NCI-H526 (cell line): ENCODE data around the gene ZNF554.
"Not testable (repeated sequence)": the region's sequence is repeated elsewhere in the genome, so short reads cannot be mapped to it uniquely, and the experiment has no call there.

Source experiments
- DNase-seq, 2 experiments: peaks; one replicate each; lab custom pipeline; 2025; lab: John Stamatoyannopoulos, UW

Gene ZNF554

DNA sequence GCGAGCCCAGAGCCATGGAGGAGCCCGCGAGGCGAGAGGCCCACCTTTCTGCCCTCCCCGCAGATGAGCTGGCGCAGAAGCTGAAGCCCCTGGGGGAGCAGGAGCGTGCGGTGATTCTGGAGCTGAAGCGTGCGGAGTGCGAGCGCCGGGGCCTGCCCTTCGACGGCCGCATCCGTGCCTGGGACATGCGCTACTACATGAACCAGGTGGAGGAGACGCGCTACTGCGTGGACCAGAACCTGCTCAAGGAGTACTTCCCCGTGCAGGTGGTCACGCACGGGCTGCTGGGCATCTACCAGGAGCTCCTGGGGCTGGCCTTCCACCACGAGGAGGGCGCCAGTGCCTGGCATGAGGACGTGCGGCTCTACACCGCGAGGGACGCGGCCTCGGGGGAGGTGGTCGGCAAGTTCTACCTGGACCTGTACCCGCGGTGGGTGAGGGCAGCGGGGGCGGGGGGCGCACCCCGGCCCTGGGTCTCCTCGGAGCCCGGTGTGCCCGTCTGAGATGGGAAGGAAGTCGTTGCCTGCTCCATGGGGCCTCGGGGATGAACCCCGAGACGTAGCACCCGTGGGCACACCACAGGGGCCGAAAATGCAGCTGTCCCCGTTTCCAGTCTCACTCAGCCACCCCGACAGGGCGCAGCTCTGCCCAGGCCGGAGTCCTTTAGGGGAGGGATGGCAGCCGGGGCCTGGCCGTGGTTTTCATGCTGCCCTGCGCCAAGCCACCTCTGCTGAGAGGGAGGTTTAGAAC lies 12.1 kb upstream of the ZNF554 start:
- DNase-seq, result no peak

DNA sequence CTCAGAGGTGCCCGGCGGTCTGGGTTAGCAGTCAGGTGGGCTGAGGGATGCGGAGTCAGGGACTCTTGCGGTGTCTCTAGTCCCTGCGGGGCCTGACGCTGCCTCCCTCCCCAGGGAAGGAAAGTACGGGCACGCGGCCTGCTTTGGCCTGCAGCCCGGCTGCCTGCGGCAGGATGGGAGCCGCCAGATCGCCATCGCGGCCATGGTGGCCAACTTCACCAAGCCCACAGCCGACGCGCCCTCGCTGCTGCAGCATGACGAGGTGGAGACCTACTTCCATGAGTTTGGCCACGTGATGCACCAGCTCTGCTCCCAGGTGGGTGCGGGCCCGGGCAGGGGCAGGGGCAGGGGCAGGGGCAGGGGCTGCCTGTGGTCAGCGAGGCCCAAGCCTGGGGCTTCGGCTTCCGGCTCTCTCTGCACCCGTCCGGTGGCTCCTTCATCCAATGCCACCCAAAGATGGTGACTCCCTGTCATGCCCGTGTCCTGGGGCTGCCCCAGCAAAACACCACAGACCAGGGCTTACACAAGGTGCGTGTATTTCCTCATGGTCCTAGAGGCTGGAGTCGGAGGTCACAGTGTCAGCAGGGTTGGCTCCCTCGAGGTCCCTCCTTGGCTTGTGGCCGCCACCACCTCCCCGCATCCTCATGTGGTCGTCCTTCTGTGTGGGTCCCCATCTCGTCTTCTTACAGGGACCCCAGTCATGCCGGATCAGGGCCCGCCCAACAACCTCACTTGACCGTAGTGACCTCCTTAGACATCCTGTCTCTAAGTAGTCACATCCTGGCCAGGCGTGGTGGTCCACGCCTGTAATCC lies 11.3 kb upstream of the ZNF554 start:
- no peak for DNase-seq

DNA sequence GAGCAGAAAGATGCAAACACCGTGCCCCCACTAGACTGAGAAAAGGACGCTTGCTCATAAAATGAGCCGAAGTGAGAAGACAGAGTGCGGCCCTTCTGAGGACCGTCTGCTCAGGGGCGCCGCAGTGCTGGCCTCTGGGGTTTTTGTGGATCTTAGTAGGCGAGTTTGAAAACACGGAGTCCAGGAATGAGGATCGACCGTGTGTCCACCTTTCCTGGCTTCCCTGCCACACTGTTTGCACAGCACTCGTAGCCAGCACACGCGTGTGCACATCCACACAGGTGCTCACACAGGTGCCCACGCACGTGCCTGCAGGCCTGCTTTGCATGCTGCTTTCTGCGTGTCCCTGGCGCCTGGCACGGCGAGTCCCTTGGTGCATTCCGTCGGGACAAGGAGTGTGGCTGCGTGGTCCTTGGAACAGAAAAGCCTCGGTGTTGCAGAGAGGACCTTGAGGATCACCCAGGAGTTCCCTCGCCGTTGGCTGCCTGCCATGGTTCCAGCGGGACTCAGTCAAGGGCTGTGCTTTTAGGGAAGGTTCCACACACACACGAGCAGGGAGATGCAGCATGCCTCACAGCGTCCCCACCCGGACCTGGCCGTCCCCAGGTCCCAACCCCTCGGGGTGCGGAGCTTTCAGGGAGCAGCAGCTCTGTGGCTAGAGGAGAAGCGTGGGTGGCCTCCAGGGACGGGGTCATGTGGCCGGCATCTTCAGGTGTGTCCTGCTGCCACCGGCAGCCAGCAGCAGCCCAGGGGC lies 10.1 kb upstream of the ZNF554 start:
- no peak for DNase-seq

DNA sequence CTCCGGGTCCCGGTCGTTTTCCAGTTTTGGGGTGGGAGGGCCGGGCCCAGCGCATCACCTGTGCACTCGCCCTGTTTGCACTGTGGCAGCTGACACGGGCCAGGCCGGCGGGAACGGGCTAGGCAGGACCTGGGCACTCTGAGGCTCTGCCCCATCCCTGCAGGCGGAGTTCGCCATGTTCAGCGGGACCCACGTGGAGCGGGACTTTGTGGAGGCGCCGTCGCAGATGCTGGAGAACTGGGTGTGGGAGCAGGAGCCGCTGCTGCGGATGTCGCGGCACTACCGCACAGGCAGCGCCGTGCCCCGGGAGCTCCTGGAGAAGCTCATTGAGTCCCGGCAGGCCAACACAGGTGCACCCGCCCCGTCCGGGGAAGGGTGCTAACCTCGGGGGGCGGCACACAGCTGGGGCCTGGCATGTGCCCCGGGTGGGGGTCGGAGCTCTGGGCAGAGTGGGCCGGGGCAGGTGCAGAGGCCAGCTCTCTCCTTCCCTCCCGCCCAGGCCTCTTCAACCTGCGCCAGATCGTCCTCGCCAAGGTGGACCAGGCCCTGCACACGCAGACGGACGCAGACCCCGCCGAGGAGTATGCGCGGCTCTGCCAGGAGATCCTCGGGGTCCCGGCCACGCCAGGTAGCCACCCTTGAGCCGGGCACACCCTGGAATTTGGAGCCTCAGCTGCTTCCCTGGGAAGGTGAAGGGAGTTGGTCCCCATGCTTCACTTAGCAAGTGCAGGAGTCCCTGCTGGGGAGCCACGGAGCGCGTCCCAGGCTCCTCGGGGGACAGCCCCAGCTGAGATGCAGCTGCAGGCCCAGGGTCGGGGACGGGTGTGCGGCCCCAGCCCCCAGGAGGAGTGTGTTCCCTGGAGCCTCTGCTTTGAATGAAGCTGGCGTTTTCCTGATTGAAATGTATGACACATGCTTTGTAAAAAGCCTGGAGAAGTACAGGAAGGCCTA lies 9.3 kb upstream of the ZNF554 start:
- DNase-seq, result no peak

DNA sequence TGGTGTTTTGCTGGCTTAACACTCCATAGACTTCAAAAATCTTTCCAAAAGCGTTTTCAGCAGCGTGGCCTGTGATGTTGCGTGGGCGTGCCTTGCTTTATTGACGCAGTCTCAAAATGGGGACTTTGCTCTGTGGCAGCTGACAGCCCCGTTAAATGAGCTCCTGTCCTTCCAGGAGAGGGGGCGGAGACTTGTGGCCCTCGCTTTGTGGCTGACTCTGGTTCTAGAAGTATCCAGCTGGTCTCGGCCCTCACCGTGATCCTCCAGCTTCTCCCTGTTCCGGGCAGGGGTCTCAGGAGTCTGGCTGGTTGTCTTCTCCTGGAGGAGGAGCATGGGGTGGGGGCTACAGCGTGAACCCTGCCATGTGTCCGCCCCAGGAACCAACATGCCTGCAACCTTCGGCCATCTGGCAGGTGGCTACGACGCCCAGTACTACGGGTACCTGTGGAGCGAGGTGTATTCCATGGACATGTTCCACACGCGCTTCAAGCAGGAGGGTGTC lies 8.4 kb upstream of the ZNF554 start:
- DNase-seq, result no peak

DNA sequence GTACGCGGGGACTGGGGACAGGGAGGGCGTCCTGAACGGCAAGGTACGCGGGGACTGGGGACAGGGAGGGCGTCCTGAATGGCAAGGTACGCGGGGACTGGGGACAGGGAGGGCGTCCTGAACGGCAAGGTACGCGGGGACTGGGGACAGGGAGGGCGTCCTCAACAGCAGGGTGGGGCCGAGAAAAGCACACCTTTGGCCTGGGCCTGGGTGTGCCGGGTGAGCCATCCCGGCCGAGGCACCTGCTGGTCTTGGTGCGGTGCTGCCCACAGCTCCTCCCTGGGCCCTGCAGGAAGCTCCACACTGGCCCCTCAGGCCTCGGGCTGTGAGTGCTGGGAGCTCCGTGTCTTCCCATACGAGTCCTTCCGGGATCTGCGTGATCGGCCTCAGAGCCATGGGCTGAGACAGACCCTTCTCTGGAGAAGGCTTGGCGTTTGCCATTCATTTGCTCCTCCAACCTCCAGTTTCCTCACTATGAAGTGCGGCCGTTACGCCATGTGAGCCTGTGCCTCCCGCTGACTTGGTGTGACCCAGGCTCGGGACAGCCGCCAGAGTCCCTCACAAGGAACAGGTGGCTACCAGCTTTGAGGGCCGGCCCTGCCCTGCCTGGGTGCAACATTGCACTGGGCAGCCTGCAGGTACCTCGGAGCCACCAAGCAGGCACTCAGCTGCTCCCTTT lies 7.8 kb upstream of the ZNF554 start:
- no peak for DNase-seq

DNA sequence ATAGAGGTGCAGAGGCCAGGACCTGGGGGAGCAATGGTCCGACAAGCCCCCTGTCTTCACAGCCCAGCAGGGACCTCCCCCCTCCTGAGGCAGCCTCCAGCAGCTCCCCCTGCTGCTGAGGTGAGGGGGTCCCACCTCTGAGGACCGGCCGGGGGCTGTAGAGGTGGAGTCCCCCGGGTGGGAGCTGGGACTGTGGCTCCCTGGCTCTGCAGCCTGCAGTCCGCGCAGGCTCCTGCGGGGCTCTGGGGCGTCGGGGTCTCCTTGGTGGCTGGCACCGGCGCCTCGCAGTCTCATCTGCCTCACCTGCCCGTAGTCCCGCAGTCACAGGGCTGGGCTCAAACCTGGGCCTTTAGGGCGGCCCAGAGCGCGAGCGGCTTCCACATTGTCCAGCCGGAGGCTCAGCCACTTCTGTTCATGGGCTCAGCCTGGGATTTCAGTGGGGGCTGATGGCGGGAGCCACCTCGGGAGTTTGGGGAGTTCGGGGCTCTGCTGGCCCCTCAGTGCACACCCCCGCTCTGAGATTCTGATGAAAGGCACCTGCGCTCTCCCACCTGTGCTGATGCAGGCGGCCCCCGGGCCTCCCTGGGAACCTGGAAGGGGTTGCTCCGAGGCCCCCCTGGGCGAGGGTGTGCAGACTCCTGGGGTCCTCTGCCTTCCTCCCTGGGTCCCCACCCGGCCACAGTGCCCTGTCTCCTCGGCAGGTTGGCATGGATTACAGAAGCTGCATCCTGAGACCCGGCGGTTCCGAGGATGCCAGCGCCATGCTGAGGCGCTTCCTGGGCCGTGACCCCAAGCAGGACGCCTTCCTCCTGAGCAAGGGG lies 7.0 kb upstream of the ZNF554 start:
- no peak for DNase-seq

DNA sequence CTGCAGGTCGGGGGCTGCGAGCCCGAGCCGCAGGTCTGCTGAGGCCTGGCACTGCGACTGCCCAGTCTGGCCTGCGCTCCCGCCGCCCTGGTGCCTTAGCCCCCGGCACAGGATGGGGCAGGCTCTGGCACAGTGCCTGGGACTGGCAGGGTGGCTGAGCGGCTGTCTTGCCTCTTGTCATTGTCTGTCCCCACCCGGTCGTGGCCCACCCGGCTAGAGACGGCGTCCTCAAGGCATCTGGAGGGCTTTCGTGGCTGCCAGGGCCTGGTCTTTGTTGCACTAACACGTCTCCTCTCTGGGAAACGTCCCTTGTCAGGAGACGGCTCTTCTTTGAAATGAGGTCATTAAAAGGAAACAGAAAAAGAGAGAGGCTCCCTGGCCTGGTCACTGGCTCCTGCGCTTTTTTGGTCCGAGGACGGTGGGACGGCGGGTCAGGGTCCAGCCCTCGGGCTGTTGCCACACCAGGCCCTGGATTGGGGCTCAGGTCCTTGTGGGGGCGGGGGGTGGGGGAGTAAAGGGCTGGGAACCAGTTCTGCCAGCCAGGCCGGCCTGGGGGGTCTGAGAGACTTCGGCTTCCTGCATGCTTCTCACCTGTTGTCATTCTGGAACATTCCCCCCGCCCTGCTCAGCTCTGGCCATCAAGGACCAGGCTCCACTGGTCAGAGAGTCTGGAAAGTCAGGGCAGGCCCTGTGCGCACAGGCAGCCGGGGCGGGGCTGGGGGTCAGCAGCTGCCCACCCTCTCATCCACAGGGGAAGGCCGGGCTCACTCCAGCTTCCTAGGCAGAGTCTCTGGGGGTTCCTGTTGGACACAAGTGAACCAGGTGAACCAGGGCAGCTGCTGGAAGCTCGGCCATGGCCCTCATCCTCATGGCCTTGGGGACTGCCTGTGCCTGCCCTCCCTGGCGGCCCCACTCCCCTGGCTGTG lies 6.2 kb upstream of the ZNF554 start:
- DNase-seq, result no peak

DNA sequence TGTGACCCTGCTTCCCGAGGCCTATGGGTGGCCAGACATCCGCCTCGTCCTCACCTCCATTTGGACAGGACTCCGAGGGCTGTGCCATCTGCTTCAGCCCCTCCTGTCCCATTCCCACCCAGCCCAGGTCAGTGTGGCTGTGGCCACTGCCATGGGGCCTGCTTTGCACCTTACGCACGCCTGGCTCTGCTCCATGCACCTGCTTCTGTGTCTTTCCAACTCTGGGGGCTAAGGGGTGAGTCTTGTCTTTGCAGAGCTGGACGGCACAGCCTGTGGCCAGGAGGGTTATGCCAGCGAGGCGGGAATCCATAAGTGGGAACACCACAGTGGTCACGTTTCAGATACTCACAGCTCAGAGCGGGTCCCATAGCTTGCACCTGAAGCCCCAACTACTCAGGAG lies 5.2 kb upstream of the ZNF554 start:
- DNase-seq, result no peak

DNA sequence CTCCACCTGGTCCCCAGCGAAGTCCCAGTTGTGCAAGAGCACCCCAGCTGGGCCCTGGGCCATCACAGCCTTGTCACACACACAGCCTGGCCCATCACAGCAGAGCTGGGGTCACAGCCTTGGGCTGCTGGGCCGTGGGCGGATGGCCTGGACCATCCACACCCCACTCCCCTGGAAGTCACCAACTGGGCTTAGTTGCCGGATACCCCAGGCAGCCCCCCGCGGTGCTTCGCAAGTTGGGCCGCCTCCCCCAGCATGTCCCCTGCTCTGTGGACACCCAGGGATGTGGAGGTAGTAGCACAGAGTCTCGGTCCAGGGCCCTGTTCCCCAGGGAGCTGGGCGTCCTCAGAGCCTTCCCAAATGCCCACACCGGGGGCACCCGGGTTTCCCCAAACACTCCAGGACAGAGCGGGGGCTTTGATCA lies 4.5 kb upstream of the ZNF554 start:
- no peak for DNase-seq

DNA sequence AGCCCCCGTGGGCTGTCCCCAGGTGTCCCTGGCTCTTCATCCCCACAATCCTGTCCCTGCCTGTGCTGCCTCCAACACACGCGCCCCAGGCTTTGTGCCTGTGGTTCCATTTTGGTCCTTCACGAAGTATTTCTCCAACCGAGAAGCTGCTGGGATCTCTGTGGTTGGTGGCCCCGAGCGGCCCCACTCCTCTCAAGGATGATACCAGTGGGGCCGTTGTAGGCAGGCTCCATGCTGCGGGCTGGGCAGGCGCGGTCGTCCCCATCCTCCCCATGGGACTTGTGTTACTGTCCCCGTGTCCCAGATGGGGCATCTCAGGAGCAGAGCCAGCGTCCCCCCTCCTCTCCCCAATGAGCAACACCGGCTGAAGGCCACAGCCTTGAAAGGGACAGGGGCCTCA lies 3.7 kb upstream of the ZNF554 start:
- DNase-seq, result no peak

DNA sequence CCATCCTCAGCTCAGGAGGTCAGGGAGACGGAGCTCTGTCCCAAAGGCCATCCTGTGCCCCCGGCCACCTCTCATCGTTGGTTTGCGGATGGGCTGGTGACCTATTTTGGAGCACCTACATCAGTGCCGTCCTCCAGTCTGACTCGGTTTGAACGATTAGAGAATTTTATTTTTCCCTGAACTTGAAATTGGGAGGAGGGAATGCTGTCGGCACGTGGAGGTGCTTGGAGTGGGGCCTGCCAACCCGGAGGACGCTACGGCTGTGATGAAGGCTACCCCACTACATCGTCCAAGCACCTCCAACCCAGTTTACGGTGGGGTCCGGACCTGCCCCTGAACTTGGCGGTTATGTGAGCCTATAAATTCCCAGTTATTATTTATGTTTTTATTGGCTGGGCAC lies 3.0 kb upstream of the ZNF554 start:
- no peak for DNase-seq

DNA sequence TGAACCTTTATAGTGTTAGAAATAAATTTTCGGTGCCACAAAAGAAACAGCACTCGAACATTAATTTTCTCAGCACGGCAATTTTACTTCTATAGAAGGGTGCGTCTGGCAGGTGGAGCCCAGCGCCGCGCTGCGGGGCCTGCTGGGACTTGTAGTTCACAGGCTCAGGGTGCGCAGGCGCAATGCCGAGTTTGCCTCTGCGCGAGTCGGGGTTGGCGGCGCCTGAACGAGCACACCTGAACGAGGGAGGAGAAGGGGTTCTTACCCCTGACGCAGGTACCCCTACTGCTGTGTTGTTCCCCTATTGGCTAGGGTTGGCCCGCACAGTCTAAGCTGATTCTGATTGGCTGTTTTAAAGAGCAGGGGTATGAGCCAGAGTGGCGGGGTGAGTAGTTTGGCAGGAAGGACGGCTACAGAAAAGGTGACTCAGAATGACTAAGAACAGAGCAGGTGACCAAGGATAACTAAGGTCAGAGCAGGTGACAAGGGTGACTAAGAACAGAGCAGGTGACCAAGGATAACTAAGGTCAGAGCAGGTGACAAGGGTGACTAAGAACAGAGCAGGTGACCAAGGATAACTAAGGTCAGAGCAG lies 2.3 kb upstream of the ZNF554 start:
- DNase-seq, result not testable (repeated sequence)

DNA sequence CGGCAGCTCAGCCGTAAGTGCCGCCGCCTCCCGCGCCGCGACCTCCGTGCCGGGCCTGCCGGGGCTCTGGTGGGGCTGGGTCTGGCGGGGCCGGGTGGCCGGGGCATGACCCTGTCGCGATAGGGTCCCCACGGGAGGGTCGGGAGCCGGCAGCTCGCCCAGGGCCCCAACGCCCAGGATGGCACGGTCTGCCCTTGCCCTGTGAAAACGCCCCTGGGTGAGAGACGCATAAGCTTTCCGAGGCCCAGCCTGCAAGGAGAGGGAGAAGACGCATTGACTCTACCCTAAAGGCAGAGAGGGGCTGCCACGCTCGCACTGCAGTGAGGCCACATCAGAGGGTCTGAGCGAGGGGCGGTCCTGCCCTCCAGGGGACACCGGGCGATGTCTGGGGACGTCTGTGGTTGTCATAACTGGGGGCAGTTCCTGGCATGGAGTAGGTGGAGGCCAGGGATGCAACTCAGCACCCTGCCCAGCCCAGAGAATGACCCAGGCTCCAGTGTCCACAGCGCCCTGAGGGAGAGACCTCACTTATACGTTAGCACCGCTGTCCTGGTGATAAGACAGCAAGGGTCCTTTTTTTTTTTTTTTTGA lies 539 bp downstream of the ZNF554 start:
- DNase-seq, result peak in 1 of 2 experiments; percentile 39

DNA sequence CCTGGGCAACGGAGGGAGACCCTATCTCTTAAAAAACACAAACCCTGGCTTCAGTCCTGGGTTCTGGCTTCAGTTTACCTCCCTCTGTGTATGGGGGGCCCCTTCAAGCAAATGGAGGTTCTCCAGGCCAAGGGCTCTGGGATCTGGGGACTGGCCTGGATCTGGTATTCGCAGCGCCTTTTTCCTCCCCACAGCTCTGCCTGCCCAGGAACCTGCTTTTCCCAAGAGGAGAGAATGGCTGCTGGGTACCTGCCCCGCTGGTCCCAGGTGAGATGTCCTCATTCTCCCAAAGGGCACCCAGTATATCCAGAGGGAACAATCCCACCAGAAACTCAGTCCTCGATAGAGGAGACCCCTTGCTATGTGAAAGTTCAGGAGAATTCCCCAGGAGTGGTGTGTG lies 3.2 kb downstream of the ZNF554 start:
- DNase-seq, result no peak

DNA sequence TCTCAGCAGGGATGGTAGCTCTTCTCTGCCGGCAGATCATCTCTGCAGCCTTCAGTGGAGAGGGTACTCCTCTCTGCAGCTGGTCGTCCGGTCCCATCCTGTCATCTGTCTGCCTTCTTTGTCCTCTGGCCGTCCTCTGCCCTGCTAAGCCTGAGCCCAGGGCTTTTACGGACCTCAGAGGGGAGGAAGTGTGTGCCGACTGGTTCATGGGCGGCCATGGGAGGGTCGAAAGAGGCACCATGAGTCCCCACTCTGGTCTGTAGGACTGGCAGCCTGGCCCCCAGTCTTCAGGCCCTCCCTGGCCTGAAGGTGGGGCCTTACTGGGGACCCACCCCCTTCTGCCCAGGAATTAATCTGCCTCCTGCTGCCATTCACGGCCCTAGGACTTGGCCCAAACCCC lies 4.0 kb downstream of the ZNF554 start:
- no peak for DNase-seq

DNA sequence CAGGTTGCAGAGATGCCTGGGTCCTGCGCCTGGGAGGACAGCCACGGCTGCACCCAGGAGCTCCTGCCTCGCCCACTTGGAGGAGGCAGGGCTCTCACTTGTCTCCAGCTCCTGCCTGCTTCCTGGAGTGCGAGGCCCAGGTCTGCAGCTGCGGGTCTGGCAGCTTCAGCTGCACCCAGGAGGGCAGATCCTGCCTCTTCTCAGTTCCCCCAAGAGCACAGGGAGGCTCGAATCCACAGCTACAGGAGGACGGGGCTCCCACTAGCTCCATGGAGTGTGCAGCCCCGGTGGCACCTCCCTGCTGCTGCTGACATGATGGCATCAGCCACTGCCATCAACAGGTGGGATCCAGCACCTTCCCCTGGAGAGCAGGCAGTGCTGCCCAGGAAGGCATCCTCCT lies 4.5 kb downstream of the ZNF554 start:
- DNase-seq, result no peak

DNA sequence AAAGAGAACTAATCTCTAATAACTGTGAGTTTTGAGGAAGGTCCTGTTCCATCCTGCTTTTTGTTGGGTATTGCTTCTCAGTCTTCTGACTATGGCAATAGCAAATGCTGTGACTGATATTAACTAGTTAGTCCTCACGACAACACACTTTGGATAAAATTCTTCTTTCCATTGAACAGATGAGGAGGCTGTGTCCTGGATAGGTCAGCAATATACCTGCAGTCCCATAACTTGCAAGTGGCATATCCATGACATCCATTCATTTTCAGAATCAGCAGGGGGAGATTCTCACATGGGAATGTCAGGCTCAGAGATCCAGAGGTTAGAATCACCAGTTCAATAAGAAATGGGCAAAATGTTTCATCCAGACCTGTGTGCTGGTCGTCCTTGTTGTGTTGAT lies 7.4 kb downstream of the ZNF554 start:
- DNase-seq, result no peak
